Stimulated activated naive CD8-positive, alpha-beta T cell treated with anti-CD3 and anti-CD28 coated beads, Interleukin-15, Interleukin-2, amounts not matched to agents 100 ng/mL and 50 ng/mL, for 24 hours (primary cell): Measurements from ENCODE around the gene CMIP.
"Not testable (repeated sequence)": the region's sequence is repeated elsewhere in the genome, so short reads cannot be mapped to it uniquely, and the experiment has no call there.

Experiments
- H3K27ac Mint-ChIP-seq: one replicate; pipeline ENCODE4 v1.8.0; 2021; ENCODE audit warnings: mild to moderate bottlenecking, mixed read lengths
- H3K27me3 Mint-ChIP-seq: one replicate; pipeline ENCODE4 v1.8.0; 2021; ENCODE audit warnings: mixed read lengths
- H3K36me3 Mint-ChIP-seq: one replicate; pipeline ENCODE4 v1.8.0; 2021; ENCODE audit warnings: low read depth, mixed read lengths
- H3K4me1 Mint-ChIP-seq: one replicate; pipeline ENCODE4 v1.8.0; 2021; ENCODE audit warnings: low read depth, mixed read lengths
- H3K4me3 Mint-ChIP-seq: one replicate; pipeline ENCODE4 v1.8.0; 2021; ENCODE audit warnings: mild to moderate bottlenecking, mixed read lengths
- H3K9me3 Mint-ChIP-seq: one replicate; pipeline ENCODE4 v1.8.0; 2021; ENCODE audit warnings: mixed read lengths

CMIP gene

GRCh38 chr16:81731649-81732048 lies 287.0 kb downstream of the CMIP start:
- no peaks in the 10 kb centered on the region for H3K9me3 Mint-ChIP-seq
- no peaks in the 10 kb centered on the region for H3K27me3 Mint-ChIP-seq
- no peak overlapping the region for H3K27ac Mint-ChIP-seq
- H3K4me1 Mint-ChIP-seq: peaks cover 17% of the 10 kb centered on the region
- no peaks in the 10 kb centered on the region for H3K36me3 Mint-ChIP-seq
- H3K4me3 Mint-ChIP-seq: no peak overlapping the region

- Mint-ChIP-seq H3K36me3 (no peaks in the 10 kb centered on the region), H3K9me3 (no peaks in the 10 kb centered on the region), H3K4me1 (peaks cover 18% of the 10 kb centered on the region), H3K27ac (no peak overlapping the region), H3K27me3 (no peaks in the 10 kb centered on the region), H3K4me3 (no peak overlapping the region)
Measured at GRCh38 chr16:81732699-81733098, 288.1 kb downstream of the CMIP start.

- Mint-ChIP-seq H3K36me3 (no peaks in the 10 kb centered on the region), H3K27me3 (no peaks in the 10 kb centered on the region), H3K4me3 (peak overlapping the region; percentile 15), H3K4me1 (peaks cover 24% of the 10 kb centered on the region), H3K27ac (no peak overlapping the region), H3K9me3 (no peaks in the 10 kb centered on the region)
Measured at GRCh38 chr16:81733295-81733694, 288.7 kb downstream of the CMIP start.

GRCh38 chr16:81734632-81735434 lies 290.2 kb downstream of the CMIP start:
- Mint-ChIP-seq H3K9me3 (no peaks in the 10 kb centered on the region), H3K36me3 (no peaks in the 10 kb centered on the region), H3K27me3 (no peaks in the 10 kb centered on the region), H3K4me1 (peaks cover 18% of the 10 kb centered on the region), H3K4me3 (no peak overlapping the region), H3K27ac (no peak overlapping the region)

- peak overlapping the region; percentile 38 for H3K4me3 Mint-ChIP-seq
- H3K27me3 Mint-ChIP-seq: no peaks in the 10 kb centered on the region
- no peak overlapping the region for H3K27ac Mint-ChIP-seq
- peaks cover 16% of the 10 kb centered on the region for H3K4me1 Mint-ChIP-seq
- H3K36me3 Mint-ChIP-seq: no peaks in the 10 kb centered on the region
- H3K9me3 Mint-ChIP-seq: no peaks in the 10 kb centered on the region
Measured at GRCh38 chr16:81737885-81738536, 293.4 kb downstream of the CMIP start.

GRCh38 chr16:81738783-81739496 lies 294.3 kb downstream of the CMIP start:
- H3K4me3 Mint-ChIP-seq: no peak overlapping the region
- no peaks in the 10 kb centered on the region for H3K36me3 Mint-ChIP-seq
- no peaks in the 10 kb centered on the region for H3K27me3 Mint-ChIP-seq
- no peaks in the 10 kb centered on the region for H3K9me3 Mint-ChIP-seq
- peaks cover 16% of the 10 kb centered on the region for H3K4me1 Mint-ChIP-seq
- peak overlapping the region; percentile 31 for H3K27ac Mint-ChIP-seq

GRCh38 chr16:81739503-81739902 lies 294.9 kb downstream of the CMIP start:
- H3K9me3 Mint-ChIP-seq: no peaks in the 10 kb centered on the region
- peaks cover 19% of the 10 kb centered on the region for H3K4me1 Mint-ChIP-seq
- H3K4me3 Mint-ChIP-seq: no peak overlapping the region
- H3K36me3 Mint-ChIP-seq: no peaks in the 10 kb centered on the region
- H3K27ac Mint-ChIP-seq: peak overlapping the region; percentile 26
- H3K27me3 Mint-ChIP-seq: no peaks in the 10 kb centered on the region

- Mint-ChIP-seq H3K4me1 (peaks cover 21% of the 10 kb centered on the region), H3K36me3 (no peaks in the 10 kb centered on the region), H3K27ac (no peak overlapping the region), H3K4me3 (no peak overlapping the region), H3K27me3 (no peaks in the 10 kb centered on the region), H3K9me3 (no peaks in the 10 kb centered on the region)
Measured at GRCh38 chr16:81740169-81740568, 295.6 kb downstream of the CMIP start.

GRCh38 chr16:81741430-81741770 lies 296.8 kb downstream of the CMIP start:
- H3K27ac Mint-ChIP-seq, H3K9me3 Mint-ChIP-seq, H3K4me3 Mint-ChIP-seq, H3K36me3 Mint-ChIP-seq, H3K27me3 Mint-ChIP-seq: not testable (repeated sequence)
- H3K4me1 Mint-ChIP-seq: peaks cover 30% of the 10 kb centered on the region

- H3K9me3 Mint-ChIP-seq: no peaks in the 10 kb centered on the region
- H3K4me3 Mint-ChIP-seq: no peak overlapping the region
- peaks cover 37% of the 10 kb centered on the region for H3K4me1 Mint-ChIP-seq
- H3K27me3 Mint-ChIP-seq: no peaks in the 10 kb centered on the region
- H3K36me3 Mint-ChIP-seq: no peaks in the 10 kb centered on the region
- H3K27ac Mint-ChIP-seq: no peak overlapping the region
Measured at GRCh38 chr16:81744385-81744784, 299.8 kb downstream of the CMIP start.

- Mint-ChIP-seq H3K27me3 (no peaks in the 10 kb centered on the region), H3K36me3 (no peaks in the 10 kb centered on the region), H3K4me3 (no peak overlapping the region), H3K4me1 (peaks cover 37% of the 10 kb centered on the region), H3K9me3 (no peaks in the 10 kb centered on the region), H3K27ac (no peak overlapping the region)
Measured at GRCh38 chr16:81744911-81745310, 300.3 kb downstream of the CMIP start.

- Mint-ChIP-seq H3K27ac (peak overlapping the region; percentile 84), H3K4me3 (peak overlapping the region; percentile 81), H3K4me1 (peaks cover 35% of the 10 kb centered on the region), H3K27me3 (no peaks in the 10 kb centered on the region), H3K36me3 (no peaks in the 10 kb centered on the region), H3K9me3 (no peaks in the 10 kb centered on the region)
Measured at GRCh38 chr16:81745704-81746558, 301.3 kb downstream of the CMIP start.

GRCh38 chr16:81746566-81746965 lies 302.0 kb downstream of the CMIP start:
- Mint-ChIP-seq H3K27ac (peak overlapping the region; percentile 84), H3K4me1 (peaks cover 29% of the 10 kb centered on the region), H3K27me3 (no peaks in the 10 kb centered on the region), H3K36me3 (no peaks in the 10 kb centered on the region), H3K9me3 (no peaks in the 10 kb centered on the region), H3K4me3 (peak overlapping the region; percentile 81)

GRCh38 chr16:81748476-81749198 lies 304.0 kb downstream of the CMIP start:
- Mint-ChIP-seq H3K9me3 (no peaks in the 10 kb centered on the region), H3K27ac (peak overlapping the region; percentile 43), H3K27me3 (no peaks in the 10 kb centered on the region), H3K4me3 (peak overlapping the region; percentile 9), H3K36me3 (no peaks in the 10 kb centered on the region), H3K4me1 (peaks cover 32% of the 10 kb centered on the region)
